OCI-LY3 (cell line): ENCODE data around the gene FLOT2.

Experiments used
- H2AFZ ChIP-seq: fragments of 200-600, 300-600 bp; shearing (Covaris generic); 2 replicates; pipeline ENCODE4 v1.6.0; 2014; ENCODE audit warnings: antibody characterized with exemption, low read depth, low read length
- H3K27ac ChIP-seq: fragments of 200-600, 300-600 bp; sonication (generic); 2 replicates; pipeline ENCODE4 v1.5.1; 2014; ENCODE audit warnings: mild to moderate bottlenecking, low read length, moderate library complexity, mixed read lengths
- H3K27me3 ChIP-seq: fragments of 200-600, 300-600 bp; sonication (generic); 2 replicates; pipeline ENCODE4 v1.6.1; 2014; ENCODE audit warnings: low read depth, low read length, mixed read lengths
- H3K36me3 ChIP-seq: fragments of 200-600, 300-600 bp; sonication (generic); replicated peaks from 2 replicates; pipeline ENCODE3; 2014; ENCODE audit warnings: low read depth, low read length, mixed read lengths
- H3K4me1 ChIP-seq: fragments of 300-600, 200-600 bp; sonication (generic); 2 replicates; pipeline ENCODE4 v1.6.1; 2014; ENCODE audit warnings: low read length, mixed read lengths
- H3K4me2 ChIP-seq: fragments of 200-600, 300-600 bp; sonication (generic); 2 replicates; pipeline ENCODE4 v1.6.1; 2014; ENCODE audit warnings: low read length, mixed read lengths
- H3K4me3 ChIP-seq: fragments of 300-600, 200-600 bp; sonication (generic); 2 replicates; pipeline ENCODE4 v1.5.1; 2014; ENCODE audit warnings: antibody characterized with exemption, mild to moderate bottlenecking, low read length, moderate library complexity
- H3K79me2 ChIP-seq: fragments of 300-600, 200-600 bp; shearing (Covaris generic); 2 replicates; pipeline ENCODE4 v1.6.1; 2014; ENCODE audit warnings: mild to moderate bottlenecking, low read length, mixed read lengths
- H3K9ac ChIP-seq: fragments of 300-600, 200-600 bp; shearing (Covaris generic); 2 replicates; pipeline ENCODE4 v1.6.0; 2014; ENCODE audit warnings: mild to moderate bottlenecking, low read length, moderate library complexity
- H3K9me3 ChIP-seq: fragments of 200-600, 300-600 bp; shearing (Covaris generic); 2 replicates; pipeline ENCODE4 v1.6.1; 2014; ENCODE audit warnings: low read length, mixed read lengths; ENCODE audit not compliant: insufficient read depth
- H4K20me1 ChIP-seq: fragments of 200-600, 300-600 bp; sonication (generic); 2 replicates; pipeline ENCODE4 v1.6.1; 2016; ENCODE audit warnings: low read length, mixed read lengths; ENCODE audit not compliant: insufficient read depth
- CTCF ChIP-seq: fragments of 200-600, 300-600 bp; sonication (generic); IDR thresholded peaks from 2 replicates; pipeline ENCODE4 v1.5.1; 2014; ENCODE audit warnings: antibody characterized with exemption, low read length, low read depth
- EZH2phosphoT487 ChIP-seq: fragments of 200-600 bp; shearing (Covaris generic); IDR thresholded peaks from 2 replicates; pipeline ENCODE4 v1.6.1; 2018; ENCODE audit warnings: antibody characterized with exemption, mixed run types, low read depth

Gene FLOT2

GRCh38 chr17:28862561-28862960 lies 35.0 kb downstream of the FLOT2 start:
- Histone ChIP-seq H3K4me2 (no peak overlapping the region), H3K79me2 (no peaks in the 10 kb centered on the region), H3K36me3 (peaks cover 19% of the 10 kb centered on the region), H3K9ac (no peak overlapping the region), H3K27ac (no peak overlapping the region), H3K27me3 (no peaks in the 10 kb centered on the region), H3K4me1 (peaks cover 23% of the 10 kb centered on the region), H2AFZ (no peak overlapping the region), H3K9me3 (no peaks in the 10 kb centered on the region), H3K4me3 (no peak overlapping the region), H4K20me1 (no peaks in the 10 kb centered on the region)
- TF ChIP-seq EZH2phosphoT487 (no peak), CTCF (no peak)

- Histone ChIP-seq H3K4me3 (no peak overlapping the region), H4K20me1 (no peaks in the 10 kb centered on the region), H3K9me3 (no peaks in the 10 kb centered on the region), H3K79me2 (no peaks in the 10 kb centered on the region), H2AFZ (no peak overlapping the region), H3K9ac (no peak overlapping the region), H3K4me2 (no peak overlapping the region), H3K4me1 (peaks cover 22% of the 10 kb centered on the region), H3K27me3 (no peaks in the 10 kb centered on the region), H3K27ac (no peak overlapping the region), H3K36me3 (peaks cover 19% of the 10 kb centered on the region)
- TF ChIP-seq CTCF (no peak), EZH2phosphoT487 (no peak)
These were observed 35.9 kb downstream of the FLOT2 start for GRCh38 chr17:28861393-28862203.

- H2AFZ ChIP-seq = no peak overlapping the region
- H3K79me2 ChIP-seq = peaks cover 10% of the 10 kb centered on the region
- no peak overlapping the region for H3K4me3 ChIP-seq
- H3K27ac ChIP-seq = no peak overlapping the region
- no peak overlapping the region for H3K4me2 ChIP-seq
- TF ChIP-seq EZH2phosphoT487 (no peak), CTCF (no peak)
- no peaks in the 10 kb centered on the region for H3K27me3 ChIP-seq
- peaks cover 17% of the 10 kb centered on the region for H3K4me1 ChIP-seq
- no peak overlapping the region for H3K9ac ChIP-seq
- peaks cover 19% of the 10 kb centered on the region for H3K36me3 ChIP-seq
- no peaks in the 10 kb centered on the region for H3K9me3 ChIP-seq
- no peaks in the 10 kb centered on the region for H4K20me1 ChIP-seq
These were observed 37.1 kb downstream of the FLOT2 start for GRCh38 chr17:28860363-28860808.

GRCh38 chr17:28858801-28859355 lies 38.7 kb downstream of the FLOT2 start:
- no peaks in the 10 kb centered on the region for H3K27me3 ChIP-seq
- TF ChIP-seq CTCF (no peak), EZH2phosphoT487 (no peak)
- H3K4me2 ChIP-seq = no peak overlapping the region
- H2AFZ ChIP-seq = no peak overlapping the region
- peaks cover 19% of the 10 kb centered on the region for H3K36me3 ChIP-seq
- no peaks in the 10 kb centered on the region for H3K9me3 ChIP-seq
- H3K4me3 ChIP-seq = no peak overlapping the region
- H3K9ac ChIP-seq = no peak overlapping the region
- peaks cover 18% of the 10 kb centered on the region for H3K79me2 ChIP-seq
- H3K4me1 ChIP-seq = peaks cover 20% of the 10 kb centered on the region
- H3K27ac ChIP-seq = no peak overlapping the region
- no peaks in the 10 kb centered on the region for H4K20me1 ChIP-seq
